ENCODE data around the gene MOB3C.
"Not testable (repeated sequence)": the region's sequence is repeated elsewhere in the genome, so short reads cannot be mapped to it uniquely, and the experiment has no call there.

The MOB3C gene

DNA sequence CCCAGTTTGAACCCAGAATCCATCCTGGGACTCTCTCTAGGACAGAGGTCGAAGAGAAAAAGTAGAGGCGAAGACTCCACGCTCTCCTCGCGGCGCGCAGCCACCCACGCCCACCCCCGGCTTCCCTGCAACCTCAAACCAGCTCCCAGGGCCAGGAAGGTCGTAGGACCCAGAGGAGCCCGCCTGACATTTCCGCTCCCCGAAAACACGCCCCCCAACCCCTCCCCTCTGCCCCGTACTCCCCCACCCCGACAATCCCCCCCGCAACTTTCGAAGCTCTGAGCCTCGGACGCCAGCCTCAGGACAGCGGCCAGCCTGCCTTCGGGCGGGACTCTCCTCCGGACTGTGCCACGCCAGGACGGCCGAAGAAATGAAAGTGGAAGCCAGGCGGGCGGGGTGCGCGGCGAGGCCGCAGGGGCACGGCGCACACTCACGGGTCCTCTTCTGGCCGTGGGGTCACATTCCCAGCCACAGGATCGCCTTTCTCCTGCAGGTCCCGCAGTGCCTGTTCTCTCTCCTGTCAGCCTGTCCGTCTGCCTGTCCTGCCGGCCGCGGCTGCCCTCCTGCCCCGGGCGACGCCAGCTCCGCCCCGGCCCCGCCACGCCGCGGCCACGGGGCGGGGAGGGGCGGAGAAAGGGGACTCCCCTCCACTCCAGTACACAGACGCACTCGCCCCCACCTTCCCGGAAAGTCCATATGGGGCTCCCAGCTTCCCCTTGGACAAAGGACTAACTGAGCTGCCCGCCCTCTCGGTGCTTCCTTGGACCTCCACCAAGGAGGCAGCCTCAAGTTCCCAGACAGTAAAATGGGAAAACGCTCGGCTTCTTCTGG lies at the start of gene MOB3C:
TSS of gene MOB3C (minus strand) at position 535 of the 831 bp plus-strand sequence. CDS start 3,490 bp downstream, outside the sequence.
- DNase-seq, result peak; percentile 73

DNA sequence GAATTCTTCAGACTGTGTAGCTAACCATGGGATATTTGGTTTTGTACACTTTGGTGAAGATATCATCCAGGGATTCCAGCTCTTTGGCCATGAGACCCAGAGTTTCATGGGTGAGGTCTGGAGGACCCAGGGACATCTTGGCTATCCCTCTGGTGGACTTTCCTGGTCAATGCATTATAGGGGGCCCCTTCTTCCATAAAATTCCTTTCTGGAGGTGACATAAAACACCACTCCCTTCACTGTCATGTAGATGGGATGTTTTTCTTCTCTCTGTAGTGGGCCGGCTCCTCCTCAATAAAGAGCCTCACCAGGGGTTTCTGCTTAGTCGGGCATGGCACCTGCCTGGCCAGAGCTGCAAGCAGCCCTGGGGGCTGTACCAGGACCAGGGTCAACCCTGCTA lies 49.4 kb upstream of the MOB3C start:
- DNase-seq, result no peak

DNA sequence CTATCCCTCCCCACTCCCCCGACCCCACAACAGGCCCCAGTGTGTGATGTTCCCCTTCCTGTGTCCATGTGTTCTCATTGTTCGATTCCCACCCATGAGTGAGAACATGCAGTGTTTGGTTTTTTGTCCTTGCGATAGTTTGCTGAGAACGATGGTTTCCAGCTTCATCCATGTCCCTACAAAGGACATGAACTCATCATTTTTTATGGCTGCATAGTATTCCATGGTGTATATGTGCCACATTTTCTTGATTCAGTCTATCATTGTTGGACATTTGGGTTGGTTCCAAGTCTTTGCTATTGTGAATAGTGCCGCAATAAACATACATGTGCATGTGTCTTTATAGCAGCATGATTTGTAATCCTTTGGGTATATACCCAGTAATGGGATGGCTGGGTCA lies 46.3 kb upstream of the MOB3C start:
- DNase-seq, result not testable (repeated sequence)

DNA sequence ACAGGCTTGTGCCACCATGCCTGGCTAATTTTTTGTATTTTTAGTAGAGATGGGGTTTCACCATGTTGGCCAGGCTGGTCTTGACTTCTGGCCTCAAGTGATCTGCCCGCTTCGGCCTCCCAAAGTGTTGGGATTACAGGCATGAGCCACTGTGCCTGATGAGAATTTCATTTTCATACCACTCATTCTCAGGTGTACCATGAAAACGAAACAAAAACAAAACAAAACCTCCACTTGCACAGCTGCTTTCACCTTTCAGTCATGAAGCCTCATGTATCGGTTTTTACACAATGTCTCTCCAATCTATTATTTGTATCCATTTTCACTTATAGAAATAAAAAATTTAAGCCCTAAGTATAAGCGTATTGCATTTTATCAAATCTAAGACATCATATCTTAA lies 43.5 kb upstream of the MOB3C start:
- DNase-seq, result not testable (repeated sequence)

DNA sequence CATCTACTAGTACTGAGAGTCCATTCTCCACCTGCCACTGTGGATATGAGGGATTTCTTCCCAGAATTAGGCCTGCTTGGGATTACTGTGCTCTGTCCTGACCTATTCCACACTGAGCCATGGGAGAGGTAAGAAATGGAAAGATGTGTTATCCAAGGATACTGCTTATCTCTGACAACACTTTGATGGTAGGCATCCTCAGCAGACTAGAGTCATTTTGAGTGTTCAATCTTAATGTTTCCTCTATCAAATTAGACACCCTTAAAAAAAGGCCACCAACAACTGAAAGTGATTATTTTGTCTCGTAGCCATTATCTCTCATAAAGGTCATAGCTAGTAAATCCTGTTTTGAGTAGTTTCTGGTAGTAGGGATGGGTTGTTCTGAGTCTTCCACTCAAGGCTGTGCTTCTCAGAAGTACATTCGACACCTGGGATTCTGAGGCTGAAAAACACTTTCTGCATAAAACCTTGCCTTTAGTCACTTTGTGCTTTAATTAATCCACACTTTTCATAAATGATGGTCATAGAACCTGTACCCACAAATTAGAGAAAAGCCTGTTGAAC lies 42.8 kb upstream of the MOB3C start:
- DNase-seq, result no peak

DNA sequence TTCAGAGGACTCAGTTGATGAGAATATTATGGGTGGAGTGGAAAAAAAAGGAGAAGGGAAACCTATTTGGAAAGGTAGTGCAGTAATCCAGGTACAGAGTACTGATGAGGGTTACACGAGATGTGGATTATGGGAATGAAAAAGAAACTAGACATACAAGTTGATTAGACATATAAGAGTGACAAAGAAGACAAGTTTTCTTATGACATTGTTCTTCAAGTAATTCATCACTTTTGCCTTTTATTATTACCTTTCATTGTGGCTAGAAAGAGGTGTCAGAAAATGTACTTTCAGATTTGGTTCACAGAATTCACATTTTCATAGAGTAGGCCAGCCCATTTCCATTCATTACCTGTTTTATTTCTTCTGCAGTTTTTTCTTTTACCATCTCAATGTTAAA lies 41.2 kb upstream of the MOB3C start:
- no peak for DNase-seq

DNA sequence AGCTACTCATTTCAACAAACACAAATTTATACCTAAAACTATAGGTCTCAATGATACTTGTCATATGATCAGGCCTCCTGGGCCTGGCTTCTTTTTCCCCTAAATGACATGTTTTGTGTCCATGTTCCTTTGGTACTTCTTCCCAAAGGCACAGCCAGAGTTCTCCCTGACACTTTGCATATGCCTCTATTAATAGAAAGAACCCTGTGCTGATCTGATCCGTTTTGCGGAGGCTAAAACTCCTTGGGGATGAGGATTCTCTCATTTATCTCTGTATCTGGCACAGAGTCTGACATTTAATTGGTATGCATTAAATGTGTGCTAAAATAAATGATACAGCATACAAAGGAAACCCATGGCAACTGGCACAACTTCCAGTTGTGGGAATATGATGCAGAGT lies 40.0 kb upstream of the MOB3C start:
- no peak for DNase-seq

DNA sequence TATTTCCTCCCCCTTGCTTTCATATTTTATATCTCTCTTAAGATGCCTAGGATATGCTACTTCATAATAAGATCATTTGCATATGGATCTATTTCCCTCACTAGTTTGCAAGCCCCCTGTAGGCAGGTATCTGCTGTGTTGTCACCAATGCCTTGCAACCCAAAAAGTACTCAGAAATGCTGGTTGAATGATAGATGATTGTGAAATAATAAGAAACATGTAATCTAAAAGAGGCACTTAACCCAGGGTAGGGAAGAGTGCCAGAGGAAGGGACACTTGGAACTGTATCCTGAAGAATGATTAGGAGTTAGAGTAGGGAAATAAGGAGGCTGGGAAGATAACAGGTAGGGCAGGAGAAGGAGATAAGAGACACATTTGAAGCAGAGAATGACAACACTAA lies 39.2 kb upstream of the MOB3C start:
- DNase-seq, result no peak

DNA sequence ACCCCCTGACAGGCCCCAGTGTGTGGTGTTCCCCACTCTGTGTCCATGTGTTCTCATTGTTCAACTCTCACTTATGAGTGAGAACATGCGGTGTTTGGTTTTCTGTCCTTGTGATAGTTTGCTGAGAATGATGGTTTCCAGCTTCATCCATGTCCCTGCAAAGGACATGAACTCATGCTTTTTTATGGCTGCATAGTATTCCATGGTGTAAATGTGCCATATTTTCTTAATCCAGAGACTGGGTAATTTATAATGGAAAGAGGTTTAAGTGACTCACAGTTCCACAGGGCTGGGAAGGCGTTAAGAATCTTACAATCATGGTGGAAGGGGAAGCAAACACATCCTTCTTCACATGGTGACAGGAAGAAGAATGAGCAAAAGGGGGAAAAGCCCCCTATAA lies 38.1 kb upstream of the MOB3C start:
- not testable (repeated sequence) for DNase-seq

DNA sequence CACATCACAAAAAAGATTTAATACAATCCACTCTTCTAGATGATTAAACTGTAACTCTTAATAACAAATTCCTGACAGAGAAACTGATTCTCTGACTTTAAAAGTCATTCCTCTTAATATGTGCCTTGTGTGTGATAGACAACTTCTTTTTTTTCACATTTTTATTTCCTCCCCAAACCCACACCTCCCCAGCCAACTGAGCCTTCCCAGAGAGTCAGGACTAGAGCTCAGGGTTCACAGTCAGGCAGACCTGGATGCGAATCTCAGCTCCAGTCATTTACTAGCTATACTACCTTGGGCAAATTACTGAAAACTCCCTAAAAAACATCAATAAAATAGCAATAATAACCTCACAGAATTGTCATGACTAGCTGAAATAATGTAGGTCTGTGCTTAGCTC lies 37.4 kb upstream of the MOB3C start:
- no peak for DNase-seq

DNA sequence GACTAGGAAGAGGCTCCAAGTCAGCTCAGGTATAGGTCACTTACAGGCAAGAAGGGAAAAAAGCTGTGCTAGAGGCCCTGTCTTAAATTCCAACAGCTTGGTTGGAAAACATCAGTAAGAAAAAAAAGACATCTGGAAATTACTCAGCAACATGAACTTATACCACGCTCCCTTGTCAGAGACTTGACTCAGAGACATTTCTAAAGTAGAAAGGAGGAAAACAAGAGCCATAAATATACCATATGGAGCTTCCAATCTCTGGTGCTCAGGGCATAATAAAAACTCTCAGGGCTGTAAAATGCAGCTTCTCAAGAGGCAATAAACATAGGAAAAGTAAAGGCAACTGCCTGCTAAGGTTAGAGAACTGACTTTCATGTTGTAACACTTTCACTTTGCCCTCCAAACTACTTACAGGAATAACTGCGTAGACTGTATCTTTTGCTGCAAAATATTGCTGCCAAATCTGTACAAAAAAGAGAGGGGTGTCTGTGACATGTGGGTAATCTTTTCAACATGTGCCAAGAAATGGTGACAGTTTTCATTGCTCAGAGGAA lies 36.9 kb upstream of the MOB3C start:
- DNase-seq, result no peak

DNA sequence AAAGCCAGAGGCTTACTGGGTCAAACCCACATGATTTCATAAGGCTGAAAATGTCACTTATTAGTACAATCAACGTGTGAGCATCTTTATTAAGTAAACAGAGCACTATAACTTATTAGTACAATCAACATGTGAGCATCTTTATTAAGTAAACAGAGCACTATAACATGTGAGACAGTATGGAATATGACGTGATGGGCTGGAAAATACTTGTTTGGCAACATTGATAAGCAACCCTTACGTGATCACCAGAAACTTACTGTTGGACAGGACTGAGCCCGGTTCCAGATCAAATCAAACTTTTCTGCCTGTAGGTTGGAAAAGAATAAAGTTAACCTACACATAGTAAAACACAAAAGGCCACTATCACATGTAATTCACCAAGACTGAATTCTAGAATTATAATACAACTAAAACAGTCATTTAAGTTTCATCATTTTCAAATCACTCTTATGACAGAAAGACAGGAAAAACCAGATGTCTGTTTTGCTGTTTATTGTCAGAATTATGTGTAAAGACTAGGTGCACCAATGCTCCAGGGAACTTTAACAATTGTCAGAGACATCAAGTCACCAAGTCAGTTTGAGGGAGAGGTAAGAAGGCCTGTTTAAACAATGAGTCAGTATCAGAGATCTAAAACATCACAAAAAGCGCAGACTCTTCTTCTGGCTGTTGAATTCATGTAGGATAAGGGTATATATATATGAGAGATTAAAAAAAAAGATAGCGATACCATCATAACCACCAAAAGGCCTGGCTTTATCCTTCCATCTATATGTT lies 35.9 kb upstream of the MOB3C start:
- DNase-seq, result peak; percentile 29

DNA sequence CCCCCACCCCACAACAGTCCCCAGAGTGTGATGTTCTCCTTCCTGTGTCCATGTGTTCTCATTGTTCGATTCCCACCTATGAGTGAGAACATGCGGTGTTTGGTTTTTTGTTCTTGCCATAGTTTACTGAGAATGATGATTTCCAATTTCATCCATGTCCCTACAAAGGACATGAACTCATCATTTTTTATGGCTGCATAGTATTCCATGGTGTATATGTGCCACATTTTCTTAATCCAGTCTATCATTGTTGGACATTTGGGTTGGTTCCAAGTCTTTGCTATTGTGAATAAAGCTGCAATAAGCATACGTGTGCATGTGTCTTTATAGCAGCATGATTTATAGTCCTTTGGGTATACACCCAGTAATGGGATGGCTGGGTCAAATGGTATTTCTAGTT lies 34.5 kb upstream of the MOB3C start:
- not testable (repeated sequence) for DNase-seq

DNA sequence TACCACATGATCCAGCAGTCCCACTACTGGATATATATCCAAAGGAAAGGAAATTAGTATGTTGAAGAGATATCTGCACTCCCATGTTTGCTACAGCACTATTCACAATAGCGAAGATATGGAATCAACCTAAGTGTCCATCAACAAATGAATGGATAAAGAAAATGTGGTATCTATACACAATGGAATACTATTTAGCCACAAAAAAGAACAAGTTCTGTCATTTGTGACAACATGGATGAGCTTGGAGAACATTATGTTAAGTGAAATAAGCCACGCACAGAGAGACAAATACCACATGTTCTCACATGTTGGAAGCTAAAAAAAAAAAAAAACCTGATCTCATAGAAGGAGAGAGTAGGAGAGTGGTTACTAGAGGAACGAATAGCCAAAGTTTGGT lies 33.9 kb upstream of the MOB3C start:
- DNase-seq, result no peak

DNA sequence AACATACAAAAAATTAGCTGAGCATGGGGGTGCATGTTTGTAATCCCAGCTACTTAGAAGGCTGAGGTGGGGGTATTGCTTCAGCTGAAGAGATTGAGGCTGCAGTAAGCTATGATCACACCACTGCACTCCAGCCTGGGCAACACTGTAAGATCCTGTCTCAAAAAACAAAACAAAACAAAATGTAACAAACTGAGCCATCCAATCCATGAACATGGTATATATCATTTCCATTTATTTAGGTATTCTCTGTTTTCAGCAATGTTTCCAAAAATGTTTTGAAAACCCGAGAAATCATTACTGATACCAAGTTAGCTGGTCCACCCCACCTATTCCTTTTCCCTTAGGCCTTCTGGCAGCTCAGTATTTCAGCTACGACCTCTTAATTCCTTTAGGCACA lies 33.2 kb upstream of the MOB3C start:
- no peak for DNase-seq

DNA sequence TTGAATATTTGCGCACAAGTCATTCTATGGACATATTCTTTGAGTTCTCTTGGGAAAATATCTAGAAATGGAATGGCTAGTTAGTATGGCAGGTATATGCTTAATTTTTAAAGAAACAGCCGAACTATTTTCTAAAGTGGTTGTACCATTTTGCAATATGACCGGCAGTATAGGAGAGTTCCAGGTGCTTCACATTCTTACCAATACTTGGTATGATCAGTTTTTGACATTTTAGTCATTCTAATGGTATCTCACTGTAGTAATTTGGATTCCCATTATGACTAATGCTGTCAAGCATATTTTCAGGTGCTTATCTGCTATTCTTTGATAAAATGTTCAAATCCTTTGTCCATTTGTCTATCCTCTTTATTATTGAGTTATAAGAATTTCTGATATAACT lies 31.0 kb upstream of the MOB3C start:
- DNase-seq, result no peak

DNA sequence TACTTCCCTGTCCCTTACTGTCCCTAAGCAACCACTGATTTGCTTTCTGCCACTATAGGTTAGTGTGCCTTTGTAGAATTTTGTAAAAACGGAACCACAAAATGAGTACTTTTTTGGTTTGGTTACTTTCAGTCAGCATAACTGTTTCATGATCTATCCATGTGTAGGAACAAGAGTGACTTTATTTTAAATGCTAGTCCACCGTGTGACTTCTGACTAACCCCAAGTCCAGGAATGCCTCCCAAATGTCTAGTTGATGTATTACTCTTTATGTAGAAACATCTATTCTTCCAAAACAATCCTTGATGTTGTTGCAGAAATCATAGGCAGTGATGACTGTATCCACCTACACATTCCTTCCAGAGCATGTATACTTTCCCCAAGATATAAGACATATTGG lies 30.2 kb upstream of the MOB3C start:
- no peak for DNase-seq

DNA sequence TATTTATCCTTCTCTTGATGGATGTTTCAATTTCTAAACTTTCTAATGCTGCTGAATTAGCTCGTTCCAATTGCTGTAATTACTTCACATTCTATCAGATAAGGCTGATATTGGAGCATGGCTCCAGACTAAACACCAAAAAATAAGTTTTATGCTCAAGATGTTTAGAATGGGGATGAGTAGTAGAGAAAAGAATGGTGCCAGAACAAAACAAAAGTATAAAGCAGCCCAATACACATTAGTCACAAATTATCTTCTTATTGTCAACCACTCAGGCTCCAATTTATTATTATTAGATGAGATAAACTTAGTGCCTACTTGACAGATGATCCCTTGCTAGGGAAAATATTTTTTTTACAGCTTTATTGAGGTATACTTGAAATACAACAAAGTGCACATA lies 29.7 kb upstream of the MOB3C start:
- DNase-seq, result no peak

DNA sequence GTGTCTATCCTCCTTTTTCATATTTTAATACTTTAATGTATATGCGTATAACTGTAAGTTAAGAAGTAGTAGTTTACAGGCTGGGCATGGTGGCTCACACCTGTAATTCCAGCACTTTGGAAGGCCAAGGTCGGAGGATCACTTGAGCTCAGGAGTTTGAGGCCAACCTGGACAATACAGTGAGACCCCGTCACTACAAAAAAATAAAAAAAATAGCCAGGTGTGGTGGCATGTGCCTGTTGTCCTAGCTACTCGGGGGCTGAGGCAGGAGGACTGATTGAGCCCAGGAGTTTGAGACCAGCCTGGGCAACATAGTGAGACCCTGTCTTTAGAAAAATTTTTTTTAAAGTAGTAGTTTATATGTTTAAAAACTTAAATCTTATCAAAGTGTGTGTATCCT lies 29.2 kb upstream of the MOB3C start:
- no peak for DNase-seq

DNA sequence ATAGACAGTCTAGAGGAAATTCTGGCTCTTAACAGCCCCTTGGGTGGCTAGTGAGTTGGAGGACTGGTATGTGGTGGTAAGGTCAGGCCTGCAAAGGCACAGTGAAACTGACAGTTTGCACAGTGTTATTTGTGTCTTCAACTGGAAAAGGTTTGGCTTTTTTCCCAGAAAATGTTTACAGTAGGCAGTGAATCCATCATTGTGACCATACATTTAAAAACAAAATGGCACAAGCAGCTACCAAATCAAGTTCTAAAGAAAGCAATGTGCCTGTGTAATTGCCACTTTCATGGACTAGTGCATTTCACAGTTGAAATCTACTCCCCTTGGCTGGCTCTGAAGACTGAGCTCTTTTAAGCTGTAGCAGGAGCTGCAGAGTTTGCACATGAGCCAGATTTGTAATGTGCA lies 26.8 kb upstream of the MOB3C start:
- no peak for DNase-seq

DNA sequence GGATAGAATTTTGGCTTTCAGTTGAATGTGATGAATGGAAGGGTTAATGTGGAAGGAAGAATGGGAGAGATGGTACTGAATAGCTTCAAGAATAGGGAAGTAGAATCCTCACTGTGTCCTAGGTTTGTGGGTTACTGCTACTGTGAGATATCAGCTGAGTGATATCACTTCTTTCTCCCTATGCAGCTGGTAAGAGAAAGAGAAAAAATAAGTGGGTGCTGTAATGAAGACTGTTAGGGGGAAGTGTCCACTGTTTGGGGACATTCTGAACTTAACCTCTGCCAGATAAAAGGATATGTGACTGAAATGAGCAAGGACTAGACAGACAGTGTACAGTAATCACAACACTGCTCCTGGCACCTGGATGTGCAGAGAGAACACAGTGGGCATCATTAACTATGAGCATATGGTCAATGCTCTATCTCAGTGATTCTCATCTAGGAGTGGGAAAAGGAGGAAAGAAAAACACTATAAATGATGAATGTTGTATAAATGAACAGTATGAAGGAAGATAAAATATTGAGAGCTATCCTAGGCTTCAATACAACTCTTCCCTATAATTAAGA lies 25.6 kb upstream of the MOB3C start:
- peak; percentile 33 for DNase-seq

DNA sequence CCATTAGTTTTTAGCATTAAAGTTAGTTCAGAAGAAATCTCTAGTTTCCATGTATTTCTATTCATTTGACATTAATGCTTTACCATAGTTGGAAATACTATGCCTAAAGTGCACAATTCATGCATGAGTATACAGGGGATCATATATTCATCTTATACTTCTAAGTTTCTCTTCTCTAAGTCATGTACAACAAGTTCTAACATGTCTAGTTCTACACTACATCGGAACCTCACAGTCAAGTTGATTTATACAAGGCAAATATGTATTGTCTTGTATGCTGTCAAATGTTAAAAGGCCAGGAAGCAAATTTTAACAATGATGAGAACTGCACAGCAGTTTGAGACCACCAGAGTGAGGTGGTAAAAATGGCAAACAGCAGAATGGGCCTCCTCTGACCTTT lies 22.9 kb upstream of the MOB3C start:
- no peak for DNase-seq

DNA sequence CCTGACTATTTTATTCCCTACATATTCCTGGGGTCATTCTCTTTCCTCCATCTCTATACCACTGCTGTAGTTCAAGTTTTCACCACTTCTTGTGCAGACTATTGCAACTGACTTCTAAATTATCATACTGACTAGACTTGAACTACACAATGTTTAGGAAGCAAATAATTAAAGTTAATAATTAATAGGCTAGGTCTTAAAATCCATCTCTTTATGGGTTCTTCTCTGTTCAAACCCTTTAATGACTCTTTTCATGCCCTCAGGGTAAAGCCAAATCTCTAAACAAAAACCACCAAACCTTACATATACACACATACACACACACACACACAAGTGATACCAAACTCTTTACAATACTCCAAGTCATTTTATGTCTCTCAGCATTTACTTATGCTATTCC lies 22.3 kb upstream of the MOB3C start:
- no peak for DNase-seq
